ENCODE measurements around the gene RYR2.

DNA sequence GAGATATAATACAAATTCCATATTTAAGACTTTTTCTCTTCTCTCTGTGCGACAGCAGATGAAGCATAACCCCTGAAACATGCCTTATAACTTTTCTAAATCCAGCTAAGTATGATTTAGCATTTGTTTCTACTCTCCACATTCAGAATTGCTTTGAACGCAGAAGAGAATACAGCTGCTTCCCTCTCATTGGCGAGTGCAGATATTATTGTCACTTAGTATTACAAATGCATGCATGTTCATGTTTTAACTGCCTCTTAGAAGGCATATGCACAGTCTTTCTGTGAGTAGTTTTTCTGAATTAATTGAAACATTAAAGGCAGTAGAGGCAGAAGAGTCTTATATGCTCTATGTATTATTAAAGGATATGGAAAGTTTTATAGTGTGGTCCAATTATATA is 631.6 kb downstream of the RYR2 start:
- TF ChIP-seq, protein P1, sequence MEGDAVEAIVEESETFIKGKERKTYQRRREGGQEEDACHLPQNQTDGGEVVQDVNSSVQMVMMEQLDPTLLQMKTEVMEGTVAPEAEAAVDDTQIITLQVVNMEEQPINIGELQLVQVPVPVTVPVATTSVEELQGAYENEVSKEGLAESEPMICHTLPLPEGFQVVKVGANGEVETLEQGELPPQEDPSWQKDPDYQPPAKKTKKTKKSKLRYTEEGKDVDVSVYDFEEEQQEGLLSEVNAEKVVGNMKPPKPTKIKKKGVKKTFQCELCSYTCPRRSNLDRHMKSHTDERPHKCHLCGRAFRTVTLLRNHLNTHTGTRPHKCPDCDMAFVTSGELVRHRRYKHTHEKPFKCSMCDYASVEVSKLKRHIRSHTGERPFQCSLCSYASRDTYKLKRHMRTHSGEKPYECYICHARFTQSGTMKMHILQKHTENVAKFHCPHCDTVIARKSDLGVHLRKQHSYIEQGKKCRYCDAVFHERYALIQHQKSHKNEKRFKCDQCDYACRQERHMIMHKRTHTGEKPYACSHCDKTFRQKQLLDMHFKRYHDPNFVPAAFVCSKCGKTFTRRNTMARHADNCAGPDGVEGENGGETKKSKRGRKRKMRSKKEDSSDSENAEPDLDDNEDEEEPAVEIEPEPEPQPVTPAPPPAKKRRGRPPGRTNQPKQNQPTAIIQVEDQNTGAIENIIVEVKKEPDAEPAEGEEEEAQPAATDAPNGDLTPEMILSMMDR (conservative IDR thresholded peaks at IDR 0.05; ENCODE audit: low read depth, low read length): no peak
- no peak for TF ChIP-seq EZH2 (IDR thresholded peaks at IDR 0.05; ENCODE audit: borderline replicate concordance, low read depth, low read length, poor library complexity, severe bottlenecking)

Data from A673 (cell line).